OCI-LY7 (cell line): Measurements from ENCODE around the gene RBM38. TPM values are rescaled to one million over a fixed set of nuclear protein-coding genes. Genes with fewer than 3 reads are reported as not detected.
A peak's percentile ranks its signal among the peaks of the same experiment; 100 is the strongest.

Experiments used
- BruUV-seq: library from RNA; stranded (reverse); fragments of 400-500 nt; replicated peaks from 2 replicates; lab custom pipeline; 2021; lab: Mats Ljungman, UMichigan
- CTCF ChIA-PET: fragments of 300-600 bp; sonication (Branson Sonifier 250); formaldehyde crosslinking; loops from one replicate; lab custom pipeline; 2022; ENCODE audit warnings: antibody characterized with exemption; ENCODE audit not compliant: unreplicated experiment; lab: Charles Lee
- POLR2A ChIA-PET: fragments of 300-600 bp; sonication (Branson Sonifier 250); formaldehyde crosslinking; loops from one replicate; lab custom pipeline; 2022; ENCODE audit warnings: antibody characterized with exemption; lab: Charles Lee
- DNase-seq: peaks from one replicate; pipeline ENCODE4 v3.0.0-alpha.2; 2015; ENCODE audit warnings: low spot score
- H2AFZ ChIP-seq: fragments of 200-600 bp; sonication (generic), shearing (Covaris generic); 2 replicates; pipeline ENCODE4 v1.6.1; 2014; ENCODE audit warnings: mild to moderate bottlenecking, antibody characterized with exemption, low read length, moderate library complexity
- H3K27ac ChIP-seq: fragments of 200-600 bp; sonication (generic); 2 replicates; pipeline ENCODE4 v1.5.1; 2014; ENCODE audit warnings: mixed run types, low read depth, mild to moderate bottlenecking, moderate library complexity, low read length, inconsistent platforms; ENCODE audit not compliant: poor library complexity, severe bottlenecking
- H3K36me3 ChIP-seq: fragments of 200-600 bp; sonication (generic); 2 replicates; pipeline ENCODE4 v1.6.1; 2014; ENCODE audit warnings: mild to moderate bottlenecking, antibody characterized with exemption, low read length, moderate library complexity, mixed read lengths; ENCODE audit not compliant: insufficient read depth
- H3K4me1 ChIP-seq: fragments of 200-600 bp; sonication (generic); 2 replicates; pipeline ENCODE4 v1.5.1; 2014; ENCODE audit warnings: mild to moderate bottlenecking, low read length; ENCODE audit not compliant: insufficient read depth, poor library complexity, severe bottlenecking
- H3K4me2 ChIP-seq: fragments of 200-600 bp; sonication (generic); 2 replicates; pipeline ENCODE4 v1.6.1; 2014; ENCODE audit warnings: mild to moderate bottlenecking, low read length
- H3K4me3 ChIP-seq: fragments of 200-600 bp; sonication (generic); 2 replicates; pipeline ENCODE4 v1.5.1; 2014; ENCODE audit warnings: mild to moderate bottlenecking, low read depth, low read length; ENCODE audit not compliant: poor library complexity, severe bottlenecking
- H3K79me2 ChIP-seq: fragments of 200-600 bp; sonication (generic); 2 replicates; pipeline ENCODE4 v1.6.1; 2016; ENCODE audit warnings: low read depth, mild to moderate bottlenecking, low read length, moderate library complexity, mixed read lengths; ENCODE audit not compliant: insufficient read depth
- H3K9me2 ChIP-seq: fragments of 200-600 bp; sonication (generic); 2 replicates; pipeline ENCODE4 v1.6.1; 2016; ENCODE audit warnings: mild to moderate bottlenecking, low read length, mixed read lengths; ENCODE audit not compliant: insufficient read depth
- H3K9me3 ChIP-seq: fragments of 200-600 bp; sonication (generic); 2 replicates; pipeline ENCODE4 v1.6.1; 2014; ENCODE audit warnings: mild to moderate bottlenecking, mixed run types, low read length, mixed read lengths
- H4K20me1 ChIP-seq: fragments of 200-600 bp; sonication (generic); 2 replicates; pipeline ENCODE4 v1.6.1; 2014; ENCODE audit warnings: mild to moderate bottlenecking, antibody characterized with exemption, low read length, moderate library complexity, mixed read lengths; ENCODE audit not compliant: insufficient read depth
- EZH2phosphoT487 ChIP-seq: fragments of 200-600 bp; sonication (generic); IDR thresholded peaks from 2 replicates; pipeline ENCODE4 v1.6.1; 2018; ENCODE audit warnings: low read depth, borderline replicate concordance, mild to moderate bottlenecking, mixed run types, antibody characterized with exemption, low read length, moderate library complexity, mixed read lengths
- intact Hi-C: fragments of 100-400 bp; cut with micrococcal nuclease; formaldehyde crosslinking; loops from one replicate; pipeline ENCODE4 v1.10.0; 2022; ENCODE audit not compliant: unreplicated experiment
- total RNA-seq, 2 experiments: library from RNA; depleted of rRNA in 1 of 2; stranded (reverse); fragments of >200 nt in 1 of 2; shearing (Covaris generic) in 1 of 2; gene quantifications; 2 replicates each; pipeline ENCODE4 v1.2.3, GENCODE V29; 2014 to 2022
- TF ChIP-seq, protein P1 (sequence below): fragments of 200-600 bp; sonication (generic); conservative IDR thresholded peaks from 2 replicates; pipeline ENCODE4 v1.5.1; 2014; ENCODE audit warnings: mild to moderate bottlenecking, antibody characterized with exemption, low read length, moderate library complexity, mixed read lengths

The RBM38 gene
- total RNA-seq, 2 experiments from 2014 or later = 119 to 174 TPM

DNA sequence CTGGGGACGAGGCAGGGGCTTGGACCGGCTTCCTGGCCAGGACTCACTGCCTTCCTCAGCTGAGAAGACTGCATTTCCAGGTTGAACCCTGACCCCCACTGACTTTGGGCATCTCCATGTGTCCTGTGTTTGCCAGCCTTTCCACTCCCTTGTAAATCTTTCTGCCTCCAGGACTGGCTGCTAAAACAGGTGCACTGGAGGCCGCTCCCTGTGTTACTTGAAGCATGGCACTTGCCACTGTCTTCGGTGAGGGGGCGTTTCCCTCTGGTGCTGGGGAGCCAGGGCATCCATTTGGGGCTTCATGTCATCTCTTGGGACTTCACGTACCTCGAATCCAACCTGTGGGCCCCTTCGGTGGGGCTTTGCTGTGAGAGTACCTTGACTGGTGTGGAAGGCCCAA is 6.7 kb upstream of the RBM38 start:
- ChIA-PET CTCF (interaction anchor here (0.6 to 1.0 kb wide), 2 partner anchors 51 to 80 kb away, joined by 3 to 4 read pairs; no protein-coding TSS in a partner anchor), POLR2A (interaction anchor here (0.8 to 1.0 kb wide), 2 partner anchors 45 to 120 kb away, joined by 4 read pairs; no protein-coding TSS in a partner anchor)
- intact Hi-C loops = no loop called here
- peaks cover 42% of the 10 kb centered on the region for H3K4me1 ChIP-seq
- no TSS peak for BruUV-seq
- no peak overlapping the region for H3K4me3 ChIP-seq
- TF ChIP-seq, protein P1, sequence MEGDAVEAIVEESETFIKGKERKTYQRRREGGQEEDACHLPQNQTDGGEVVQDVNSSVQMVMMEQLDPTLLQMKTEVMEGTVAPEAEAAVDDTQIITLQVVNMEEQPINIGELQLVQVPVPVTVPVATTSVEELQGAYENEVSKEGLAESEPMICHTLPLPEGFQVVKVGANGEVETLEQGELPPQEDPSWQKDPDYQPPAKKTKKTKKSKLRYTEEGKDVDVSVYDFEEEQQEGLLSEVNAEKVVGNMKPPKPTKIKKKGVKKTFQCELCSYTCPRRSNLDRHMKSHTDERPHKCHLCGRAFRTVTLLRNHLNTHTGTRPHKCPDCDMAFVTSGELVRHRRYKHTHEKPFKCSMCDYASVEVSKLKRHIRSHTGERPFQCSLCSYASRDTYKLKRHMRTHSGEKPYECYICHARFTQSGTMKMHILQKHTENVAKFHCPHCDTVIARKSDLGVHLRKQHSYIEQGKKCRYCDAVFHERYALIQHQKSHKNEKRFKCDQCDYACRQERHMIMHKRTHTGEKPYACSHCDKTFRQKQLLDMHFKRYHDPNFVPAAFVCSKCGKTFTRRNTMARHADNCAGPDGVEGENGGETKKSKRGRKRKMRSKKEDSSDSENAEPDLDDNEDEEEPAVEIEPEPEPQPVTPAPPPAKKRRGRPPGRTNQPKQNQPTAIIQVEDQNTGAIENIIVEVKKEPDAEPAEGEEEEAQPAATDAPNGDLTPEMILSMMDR = no peak
- TF ChIP-seq EZH2phosphoT487 = no peak
- H3K4me2 ChIP-seq = peak overlapping the region; percentile 53
- no peak for DNase-seq
- no peaks in the 10 kb centered on the region for H3K9me3 ChIP-seq
- H2AFZ ChIP-seq = no peak overlapping the region
- H4K20me1 ChIP-seq = no peaks in the 10 kb centered on the region
- peaks cover 35% of the 10 kb centered on the region for H3K36me3 ChIP-seq
- no peaks in the 10 kb centered on the region for H3K79me2 ChIP-seq
- H3K27ac ChIP-seq = no peak overlapping the region
- no peaks in the 10 kb centered on the region for H3K9me2 ChIP-seq

DNA sequence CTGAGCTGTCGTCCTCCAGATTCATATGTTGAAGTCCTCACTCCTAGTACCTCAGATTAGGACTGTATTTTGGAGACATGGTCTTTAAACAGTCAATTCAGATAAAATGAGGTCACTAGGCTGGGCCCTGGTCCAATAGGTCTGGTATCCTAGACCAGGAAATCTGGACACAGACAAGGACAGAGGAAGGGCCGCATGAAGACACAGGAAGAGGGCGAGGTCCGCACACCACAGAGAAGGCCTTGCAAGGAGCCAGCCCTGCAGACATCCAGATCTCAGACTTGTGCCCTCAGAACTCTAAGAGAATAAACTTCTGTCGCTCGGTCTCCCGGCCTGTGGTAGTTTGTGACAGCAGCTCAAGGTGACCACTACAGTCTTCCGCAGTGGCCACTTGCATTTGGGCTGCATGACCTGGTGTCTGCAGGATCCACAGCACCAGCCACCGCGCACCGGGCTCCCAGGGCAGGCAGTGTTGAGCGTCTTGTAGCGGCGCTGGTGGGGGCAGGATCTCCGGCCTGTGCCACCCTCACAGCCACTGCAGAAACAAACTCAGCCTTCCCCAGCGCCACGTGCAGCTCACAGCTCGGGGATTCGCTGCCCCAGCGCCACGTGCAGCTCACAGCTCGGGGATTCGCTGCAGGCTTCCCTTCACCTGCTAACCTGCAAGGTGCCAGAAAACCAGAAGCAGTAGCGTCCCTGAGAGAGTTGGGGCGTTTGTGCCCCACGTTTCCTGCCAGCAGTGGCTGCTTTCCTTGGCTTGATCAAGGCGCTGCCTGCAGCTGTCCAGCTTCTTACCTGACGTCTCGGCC is 6.0 kb upstream of the RBM38 start:
- no peaks in the 10 kb centered on the region for H3K9me3 ChIP-seq
- TF ChIP-seq EZH2phosphoT487 = no peak
- TF ChIP-seq, protein P1 = no peak
- ChIA-PET CTCF (no interaction called here), POLR2A (interaction anchor here (1.0 kb wide), 1 partner anchor 45 kb away, joined by 4 read pairs; no protein-coding TSS in a partner anchor)
- H3K4me3 ChIP-seq = no peak overlapping the region
- H3K27ac ChIP-seq = no peak overlapping the region
- intact Hi-C loops = no loop called here
- peaks cover 49% of the 10 kb centered on the region for H3K4me1 ChIP-seq
- H4K20me1 ChIP-seq = no peaks in the 10 kb centered on the region
- no TSS peak for BruUV-seq
- H3K4me2 ChIP-seq = no peak overlapping the region
- no peak for DNase-seq
- no peaks in the 10 kb centered on the region for H3K9me2 ChIP-seq
- peaks cover 28% of the 10 kb centered on the region for H3K36me3 ChIP-seq
- no peak overlapping the region for H2AFZ ChIP-seq
- no peaks in the 10 kb centered on the region for H3K79me2 ChIP-seq

DNA sequence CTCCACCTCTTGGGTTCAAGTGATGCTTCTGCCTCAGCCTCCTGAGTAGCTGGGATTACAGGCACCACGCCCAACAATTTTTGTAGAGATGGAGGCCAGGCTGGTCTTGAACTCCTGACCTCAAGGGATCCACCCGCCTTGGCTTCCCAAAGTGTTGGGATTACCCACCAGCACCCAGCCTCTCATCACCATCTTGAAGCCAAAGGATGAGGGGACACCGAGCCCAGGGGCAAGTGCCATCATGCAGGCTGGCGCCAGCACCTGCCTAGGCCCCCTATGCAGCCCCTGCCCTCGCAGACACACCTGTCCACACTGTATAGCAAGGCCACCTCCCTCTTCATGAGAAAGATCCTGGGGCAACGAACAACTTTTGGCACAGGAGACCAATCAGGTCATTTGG is 5.3 kb upstream of the RBM38 start:
- ChIA-PET CTCF (no interaction called here), POLR2A (no interaction called here)
- Histone ChIP-seq H3K79me2 (no peaks in the 10 kb centered on the region), H3K4me3 (no peak overlapping the region), H3K36me3 (peaks cover 20% of the 10 kb centered on the region), H3K4me2 (no peak overlapping the region), H3K4me1 (peaks cover 57% of the 10 kb centered on the region), H3K9me2 (no peaks in the 10 kb centered on the region), H3K9me3 (no peaks in the 10 kb centered on the region), H3K27ac (no peak overlapping the region), H4K20me1 (no peaks in the 10 kb centered on the region), H2AFZ (no peak overlapping the region)
- DNase-seq = no peak
- no TSS peak for BruUV-seq
- intact Hi-C loops = no loop called here
- TF ChIP-seq, protein P1 = no peak
- TF ChIP-seq EZH2phosphoT487 = no peak
